Activated CD8-positive, alpha-beta memory T cell treated with anti-CD3 and anti-CD28 coated beads, Interleukin-2, amount 10 ng/mL, durations not matched to agents 7 days and 5 days (primary cell): ENCODE measurements around the gene PTPRN2. TPM values are rescaled to one million over a fixed set of nuclear protein-coding genes. Genes with fewer than 3 reads are reported as not detected.
"Not testable (repeated sequence)": the region's sequence is repeated elsewhere in the genome, so short reads cannot be mapped to it uniquely, and the experiment has no call there.

Experiments
- ATAC-seq: fragments of 150-1000 bp; cut with Tn5 transposase; one replicate; pipeline ENCODE4 v1.10.0; 2021; ENCODE audit warnings: moderate library complexity
- CTCF ChIA-PET: fragments of 350-600 bp; sonication (Branson Sonifier 250); formaldehyde crosslinking; loops from one replicate; lab custom pipeline; 2021; ENCODE audit warnings: antibody characterized with exemption; lab: Charles Lee
- DNase-seq: peaks from one replicate; pipeline ENCODE4 v3.0.0-alpha.2; 2020
- H3K27ac Mint-ChIP-seq: one replicate; pipeline ENCODE4 v1.8.0; 2021; ENCODE audit warnings: mild to moderate bottlenecking, mixed read lengths
- H3K27me3 Mint-ChIP-seq: one replicate; pipeline ENCODE4 v1.8.0; 2021; ENCODE audit warnings: mixed read lengths
- H3K36me3 Mint-ChIP-seq: one replicate; pipeline ENCODE4 v1.8.0; 2021; ENCODE audit warnings: mild to moderate bottlenecking, mixed read lengths
- H3K4me1 Mint-ChIP-seq: one replicate; pipeline ENCODE4 v1.8.0; 2021; ENCODE audit warnings: mixed read lengths
- H3K4me3 Mint-ChIP-seq: one replicate; pipeline ENCODE4 v1.8.0; 2021; ENCODE audit warnings: mild to moderate bottlenecking, moderate library complexity, mixed read lengths
- H3K9me3 Mint-ChIP-seq: one replicate; pipeline ENCODE4 v1.8.0; 2022; ENCODE audit warnings: low read depth, mixed read lengths
- total RNA-seq, 2 experiments: library from RNA; stranded (reverse); gene quantifications; one replicate each; pipeline ENCODE4 v1.2.3, GENCODE V29; 2021

The PTPRN2 gene
- total RNA-seq, 2 experiments from 2014 or later = 3.2 to 5.7 TPM

DNA sequence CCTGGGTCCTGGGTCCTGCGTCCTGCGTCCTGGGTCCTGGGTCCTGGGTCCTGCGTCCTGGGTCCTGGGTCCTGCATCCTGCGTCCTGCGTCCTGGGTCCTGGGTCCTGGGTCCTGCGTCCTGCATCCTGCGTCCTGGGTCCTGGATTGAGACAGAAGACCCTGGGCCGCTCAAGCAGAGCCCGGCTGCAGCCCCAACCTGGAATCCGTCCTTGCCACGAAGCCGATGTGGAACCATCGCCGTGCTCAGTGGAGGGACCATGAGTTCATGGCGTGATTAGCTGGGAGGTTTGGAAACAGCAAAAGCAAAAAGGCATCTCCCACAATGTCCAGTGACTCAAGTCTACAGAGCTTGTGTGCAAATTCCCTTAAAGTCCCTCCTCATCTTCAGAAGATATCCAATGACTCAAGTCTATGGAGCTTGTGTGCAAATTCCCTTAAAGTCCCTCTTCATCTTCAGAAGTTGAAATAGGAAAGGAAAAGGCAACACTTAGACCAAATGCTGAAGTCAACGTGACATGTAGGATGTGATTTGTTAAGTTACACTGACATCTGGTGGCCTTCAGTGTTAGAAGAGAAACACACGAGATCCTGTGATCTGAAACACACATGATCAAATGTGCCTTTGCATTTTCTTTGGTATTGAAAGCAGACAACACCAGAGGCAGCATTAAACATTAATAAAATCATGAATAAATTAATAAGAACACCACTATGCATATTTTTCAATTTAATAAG is 179.9 kb downstream of the PTPRN2 start:
- no peak for DNase-seq
- Mint-ChIP-seq H3K4me3 (no peak overlapping the region), H3K36me3 (no peaks in the 10 kb centered on the region), H3K4me1 (no peaks in the 10 kb centered on the region), H3K9me3 (no peaks in the 10 kb centered on the region), H3K27me3 (no peaks in the 10 kb centered on the region), H3K27ac (no peak overlapping the region)
- ATAC-seq = no peak
- CTCF ChIA-PET = interaction anchor here (1.4 kb wide), 1 partner anchor 53 kb away, joined by 4 read pairs; no protein-coding TSS in a partner anchor

DNA sequence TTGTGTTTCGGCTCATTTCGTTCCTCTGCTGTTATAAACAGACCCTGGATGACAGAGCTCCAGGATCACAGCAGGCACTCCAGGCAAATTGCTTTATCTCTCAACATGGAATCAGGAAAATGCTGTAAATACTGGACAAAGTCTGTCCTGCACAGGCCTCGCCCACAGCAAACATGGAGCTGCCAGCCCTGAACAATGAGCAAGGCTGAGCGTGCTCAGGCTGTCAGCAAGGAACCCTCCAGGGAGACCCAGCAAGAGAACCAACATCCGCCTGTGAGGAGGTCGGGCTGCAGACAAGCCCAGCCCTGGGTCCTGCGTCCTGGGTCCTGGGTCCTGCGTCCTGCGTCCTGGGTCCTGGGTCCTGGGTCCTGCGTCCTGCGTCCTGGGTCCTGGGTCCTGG is 180.8 kb downstream of the PTPRN2 start:
- no peak overlapping the region for H3K27ac Mint-ChIP-seq
- no peaks in the 10 kb centered on the region for H3K4me1 Mint-ChIP-seq
- no peaks in the 10 kb centered on the region for H3K9me3 Mint-ChIP-seq
- ATAC-seq (no peak), DNase-seq (no peak)
- H3K27me3 Mint-ChIP-seq = no peaks in the 10 kb centered on the region
- no peak overlapping the region for H3K4me3 Mint-ChIP-seq
- CTCF ChIA-PET = no interaction called here
- no peaks in the 10 kb centered on the region for H3K36me3 Mint-ChIP-seq

DNA sequence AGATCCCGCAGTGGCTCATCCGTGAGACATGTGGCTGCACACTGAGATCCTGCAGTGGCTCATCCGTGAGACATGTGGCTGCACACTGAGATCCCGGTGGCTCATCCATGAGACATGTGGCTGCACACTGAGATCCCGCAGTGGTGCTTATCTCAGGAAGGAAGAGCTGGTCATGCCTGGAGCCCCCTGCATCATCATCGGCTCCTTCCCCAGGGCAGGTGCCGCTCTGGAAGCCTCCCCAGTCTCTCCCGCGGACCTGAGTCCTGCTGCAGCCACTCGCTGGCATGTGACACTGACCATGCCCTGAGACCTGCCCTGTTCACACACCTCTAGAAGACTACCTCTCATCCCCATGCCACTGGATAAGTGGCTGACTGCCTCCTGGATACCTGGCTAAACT is 181.3 kb downstream of the PTPRN2 start:
- ATAC-seq (no peak), DNase-seq (no peak)
- Mint-ChIP-seq H3K4me3 (no peak overlapping the region), H3K9me3 (no peaks in the 10 kb centered on the region), H3K27me3 (no peaks in the 10 kb centered on the region), H3K4me1 (no peaks in the 10 kb centered on the region), H3K27ac (no peak overlapping the region), H3K36me3 (no peaks in the 10 kb centered on the region)
- CTCF ChIA-PET = no interaction called here

DNA sequence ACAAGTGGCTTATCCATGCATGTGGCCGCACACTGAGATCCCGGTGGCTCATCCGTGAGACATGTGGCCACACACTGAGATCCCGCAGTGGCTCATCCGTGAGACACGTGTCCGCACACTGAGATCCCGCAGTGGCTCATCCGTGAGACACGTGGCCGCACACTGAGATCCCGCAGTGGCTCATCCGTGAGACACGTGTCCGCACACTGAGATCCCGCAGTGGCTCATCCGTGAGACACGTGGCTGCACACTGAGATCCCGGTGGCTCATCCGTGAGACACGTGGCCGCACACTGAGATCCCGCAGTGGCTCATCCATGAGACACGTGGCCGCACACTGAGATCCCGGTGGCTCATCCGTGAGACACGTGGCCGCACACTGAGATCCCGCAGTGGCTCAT is 181.9 kb downstream of the PTPRN2 start:
- CTCF ChIA-PET, H3K27me3 Mint-ChIP-seq, H3K27ac Mint-ChIP-seq, ATAC-seq, DNase-seq, H3K4me3 Mint-ChIP-seq, H3K36me3 Mint-ChIP-seq, H3K4me1 Mint-ChIP-seq, H3K9me3 Mint-ChIP-seq: not testable (repeated sequence)

DNA sequence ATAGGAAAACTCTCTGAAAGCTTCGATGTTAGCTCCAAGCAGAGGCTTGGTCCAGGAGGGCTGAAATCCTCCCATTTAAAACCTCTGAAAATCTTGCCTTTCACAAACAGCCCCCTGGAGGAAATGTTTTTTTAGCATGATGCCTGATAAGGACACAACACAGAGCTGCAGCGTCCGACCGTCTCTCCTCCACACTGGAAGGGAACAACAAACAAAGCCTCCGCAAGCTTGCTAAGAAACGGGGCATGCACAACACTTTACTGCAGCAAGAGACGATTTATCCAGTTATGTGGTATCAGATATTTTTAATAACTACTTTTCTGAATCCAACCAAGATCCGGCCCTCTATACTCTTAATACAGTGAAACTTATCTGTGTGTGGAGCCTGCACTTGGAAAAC is 182.3 kb downstream of the PTPRN2 start:
- no peaks in the 10 kb centered on the region for H3K4me1 Mint-ChIP-seq
- no peaks in the 10 kb centered on the region for H3K36me3 Mint-ChIP-seq

DNA sequence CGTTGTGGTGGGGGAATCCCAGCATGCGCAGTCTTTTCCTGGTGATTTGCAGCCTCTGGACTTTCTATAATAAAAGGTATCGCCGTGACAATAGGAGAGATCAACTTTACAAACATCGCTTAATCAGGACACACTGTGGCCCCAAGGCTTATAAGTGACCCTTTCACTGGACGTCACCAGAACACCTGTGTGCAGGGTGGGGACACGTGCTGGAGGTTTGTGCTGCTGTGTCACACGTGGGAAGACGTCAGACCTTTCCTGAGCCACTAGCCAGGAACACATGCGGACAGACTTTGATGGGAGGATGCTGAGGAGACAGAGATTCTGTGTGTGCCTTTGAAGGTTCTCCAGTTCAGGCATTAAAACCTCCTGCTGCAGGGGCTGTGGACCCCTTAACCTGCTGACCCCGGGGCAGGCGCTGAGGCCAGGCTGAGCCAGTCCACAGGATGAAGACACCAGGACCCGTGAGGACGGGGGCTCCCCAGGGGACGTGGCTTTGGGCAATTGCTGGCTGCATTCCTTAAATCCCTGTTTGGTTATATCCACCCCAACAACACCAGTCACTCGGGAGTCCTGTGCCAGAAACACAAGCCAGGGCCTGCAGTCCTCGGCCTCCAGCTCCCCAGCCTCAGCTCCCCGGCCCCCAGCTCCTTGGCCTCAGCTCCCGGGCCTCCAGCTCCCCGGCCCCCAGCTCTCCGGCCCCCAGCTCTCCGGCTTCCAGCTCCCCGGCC is 183.4 kb downstream of the PTPRN2 start:
- ATAC-seq (no peak), DNase-seq (no peak)
- H3K4me1 Mint-ChIP-seq = no peaks in the 10 kb centered on the region
- no peaks in the 10 kb centered on the region for H3K9me3 Mint-ChIP-seq
- CTCF ChIA-PET = no interaction called here
- no peaks in the 10 kb centered on the region for H3K36me3 Mint-ChIP-seq
- no peaks in the 10 kb centered on the region for H3K27me3 Mint-ChIP-seq
- H3K4me3 Mint-ChIP-seq = no peak overlapping the region
- H3K27ac Mint-ChIP-seq = no peak overlapping the region

More for the DNA sequence above, 182.3 kb downstream of the PTPRN2 start:
- Mint-ChIP-seq H3K4me3 (no peak overlapping the region), H3K9me3 (no peaks in the 10 kb centered on the region), H3K27me3 (no peaks in the 10 kb centered on the region), H3K27ac (no peak overlapping the region)
- CTCF ChIA-PET = no interaction called here
- no peak for ATAC-seq
- no peak for DNase-seq

DNA sequence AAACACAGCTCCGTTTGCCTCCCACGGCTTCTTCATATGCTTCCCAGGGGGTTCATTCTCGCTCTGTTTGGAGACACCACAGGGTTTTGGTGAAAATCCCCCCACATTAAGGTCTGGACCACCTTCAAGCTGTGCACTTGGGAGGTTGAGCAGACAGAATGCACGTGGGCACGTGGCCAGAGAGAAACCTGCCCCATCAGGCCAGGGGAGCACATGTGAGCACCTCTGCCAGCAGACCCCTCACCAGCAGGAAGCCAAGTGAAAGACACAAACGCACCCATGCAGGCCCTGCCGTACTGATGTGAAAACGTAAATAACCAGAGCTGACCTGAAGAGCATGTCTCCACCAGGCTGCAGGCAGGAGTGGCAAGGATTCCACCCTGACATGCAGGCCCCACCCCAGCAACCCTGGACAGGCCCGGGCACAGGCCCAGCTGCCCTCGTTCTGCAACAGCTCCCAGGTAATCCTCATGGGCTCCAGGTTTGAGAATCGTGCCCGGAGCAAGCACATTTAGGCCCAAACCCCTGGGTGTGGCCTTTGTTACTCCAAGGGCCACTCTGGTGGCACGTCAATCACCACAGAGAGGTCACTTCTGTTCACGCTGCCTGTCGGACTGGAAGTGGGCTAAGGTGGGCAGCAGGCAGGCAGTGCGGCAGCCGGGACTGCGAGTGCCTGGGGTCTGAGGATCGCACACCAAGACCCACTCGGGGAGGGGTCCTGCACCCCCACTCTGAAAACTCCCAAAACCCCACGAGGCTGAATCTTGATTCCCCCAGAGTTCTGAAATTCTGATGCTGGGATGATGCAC is 184.4 kb downstream of the PTPRN2 start:
- peaks cover 6% of the 10 kb centered on the region for H3K9me3 Mint-ChIP-seq
- CTCF ChIA-PET = no interaction called here
- H3K4me3 Mint-ChIP-seq = no peak overlapping the region
- no peak overlapping the region for H3K27ac Mint-ChIP-seq
- H3K36me3 Mint-ChIP-seq = no peaks in the 10 kb centered on the region
- no peaks in the 10 kb centered on the region for H3K27me3 Mint-ChIP-seq
- ATAC-seq = no peak
- DNase-seq = no peak
- no peaks in the 10 kb centered on the region for H3K4me1 Mint-ChIP-seq

DNA sequence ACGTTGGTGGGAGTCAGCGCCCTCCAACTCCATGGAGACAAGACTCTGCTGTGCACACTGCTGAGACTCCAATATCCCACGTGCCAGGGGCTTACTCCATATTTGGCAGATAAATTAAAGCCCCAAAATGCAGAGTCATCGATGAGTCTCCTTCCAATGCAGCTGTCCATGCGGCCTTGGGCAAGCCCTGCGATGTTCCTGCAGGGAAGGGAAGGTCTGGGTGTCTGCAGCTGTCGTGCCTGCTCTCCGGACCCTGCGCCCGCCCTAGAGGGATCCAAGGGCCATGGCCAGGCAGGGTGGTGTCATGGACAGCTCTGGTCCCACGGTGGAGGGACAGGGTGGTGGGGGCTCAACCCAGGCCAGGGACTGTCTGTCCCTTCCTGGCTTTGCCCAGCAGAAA is 185.2 kb downstream of the PTPRN2 start:
- no peak overlapping the region for H3K4me3 Mint-ChIP-seq
- H3K27me3 Mint-ChIP-seq = no peaks in the 10 kb centered on the region
- CTCF ChIA-PET = interaction anchor here (1.5 kb wide), 1 partner anchor 575 kb away, joined by 3 read pairs; no protein-coding TSS in a partner anchor
- H3K36me3 Mint-ChIP-seq = no peaks in the 10 kb centered on the region
- no peak for DNase-seq
- no peak for ATAC-seq
- H3K27ac Mint-ChIP-seq = no peak overlapping the region
- peaks cover 6% of the 10 kb centered on the region for H3K9me3 Mint-ChIP-seq
- H3K4me1 Mint-ChIP-seq = no peaks in the 10 kb centered on the region

DNA sequence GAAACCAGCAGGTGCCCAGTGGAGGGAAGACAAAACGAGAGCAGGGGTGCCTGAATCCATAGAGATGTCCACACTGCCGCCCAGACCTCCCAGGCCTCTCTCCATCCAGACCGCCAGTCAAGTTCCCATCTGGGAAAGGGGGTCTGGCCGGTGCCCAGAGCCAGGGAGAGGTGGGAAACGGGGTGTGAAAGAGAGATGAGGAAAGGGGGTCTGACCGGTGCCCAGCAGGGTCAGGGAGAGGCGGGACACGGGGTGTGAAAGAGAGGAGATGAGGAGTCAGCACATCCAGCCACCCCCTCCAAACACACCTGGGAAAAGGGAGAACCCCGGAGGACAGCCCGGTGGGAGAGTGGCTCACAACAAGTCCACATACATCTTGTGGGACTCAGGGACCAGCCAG is 185.8 kb downstream of the PTPRN2 start:
- DNase-seq (no peak), ATAC-seq (no peak)
- Mint-ChIP-seq H3K27ac (no peak overlapping the region), H3K36me3 (no peaks in the 10 kb centered on the region), H3K4me3 (no peak overlapping the region), H3K4me1 (no peaks in the 10 kb centered on the region), H3K9me3 (peaks cover 6% of the 10 kb centered on the region), H3K27me3 (no peaks in the 10 kb centered on the region)
- CTCF ChIA-PET = interaction anchor here (1.5 kb wide), 1 partner anchor 575 kb away, joined by 3 read pairs; no protein-coding TSS in a partner anchor

DNA sequence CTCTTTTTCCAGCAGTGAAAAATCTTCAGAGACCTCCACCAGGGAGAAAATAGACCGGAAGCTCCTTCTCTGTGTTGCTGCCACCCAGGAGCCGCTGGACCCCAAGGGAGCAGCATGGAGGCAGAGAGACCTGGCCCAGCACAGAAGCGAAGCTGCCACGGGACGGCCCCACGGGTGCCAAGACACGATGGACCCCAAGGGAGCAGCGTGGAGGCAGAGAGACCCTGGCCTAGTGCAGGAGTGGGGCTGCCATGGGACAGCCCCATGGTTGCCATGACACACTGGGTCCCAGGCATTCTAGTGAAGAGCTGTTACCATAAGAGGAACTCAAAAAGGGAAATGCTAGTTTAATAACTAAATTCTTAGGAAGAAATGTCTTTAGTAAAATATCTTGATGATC is 186.3 kb downstream of the PTPRN2 start:
- no peaks in the 10 kb centered on the region for H3K27me3 Mint-ChIP-seq
- H3K4me3 Mint-ChIP-seq = no peak overlapping the region
- H3K27ac Mint-ChIP-seq = no peak overlapping the region
- H3K4me1 Mint-ChIP-seq = no peaks in the 10 kb centered on the region
- no peak for ATAC-seq
- CTCF ChIA-PET = interaction anchor here (1.5 kb wide), 1 partner anchor 576 kb away, joined by 3 read pairs; no protein-coding TSS in a partner anchor
- H3K36me3 Mint-ChIP-seq = no peaks in the 10 kb centered on the region
- no peak for DNase-seq
- H3K9me3 Mint-ChIP-seq = peaks cover 8% of the 10 kb centered on the region

DNA sequence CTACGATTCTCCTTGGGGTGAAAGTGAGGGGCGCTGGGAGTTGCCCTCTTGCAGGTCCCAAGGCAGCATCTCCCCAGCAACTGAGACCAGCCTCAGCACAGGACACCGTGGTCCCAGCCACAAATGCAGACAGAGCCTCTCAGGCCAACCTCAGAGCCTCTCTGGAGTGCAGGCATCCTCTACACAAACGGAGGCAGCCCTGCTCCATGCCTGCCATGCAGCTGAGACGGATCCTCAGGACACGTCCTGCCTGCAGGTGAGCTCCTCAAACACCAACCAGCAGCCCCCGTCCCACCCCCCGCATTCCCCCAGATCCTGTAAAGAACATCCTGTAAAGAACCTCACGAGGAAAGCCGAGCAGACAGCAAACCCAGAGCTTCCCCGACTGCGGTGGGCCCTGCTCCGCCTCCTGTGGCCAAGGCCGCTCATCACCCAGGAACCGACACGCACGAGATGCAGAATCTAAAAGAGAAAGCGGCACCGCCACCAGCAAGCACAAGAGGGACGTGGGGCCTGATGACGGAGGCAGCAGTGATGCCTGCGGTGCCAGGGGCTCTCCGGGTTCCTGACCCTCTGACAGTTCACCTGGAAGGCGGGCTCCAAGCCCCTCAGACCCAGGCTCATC is 186.9 kb downstream of the PTPRN2 start:
- CTCF ChIA-PET = no interaction called here
- Mint-ChIP-seq H3K4me1 (no peaks in the 10 kb centered on the region), H3K27me3 (no peaks in the 10 kb centered on the region), H3K4me3 (no peak overlapping the region), H3K9me3 (peaks cover 8% of the 10 kb centered on the region), H3K36me3 (no peaks in the 10 kb centered on the region), H3K27ac (no peak overlapping the region)
- no peak for DNase-seq
- no peak for ATAC-seq

DNA sequence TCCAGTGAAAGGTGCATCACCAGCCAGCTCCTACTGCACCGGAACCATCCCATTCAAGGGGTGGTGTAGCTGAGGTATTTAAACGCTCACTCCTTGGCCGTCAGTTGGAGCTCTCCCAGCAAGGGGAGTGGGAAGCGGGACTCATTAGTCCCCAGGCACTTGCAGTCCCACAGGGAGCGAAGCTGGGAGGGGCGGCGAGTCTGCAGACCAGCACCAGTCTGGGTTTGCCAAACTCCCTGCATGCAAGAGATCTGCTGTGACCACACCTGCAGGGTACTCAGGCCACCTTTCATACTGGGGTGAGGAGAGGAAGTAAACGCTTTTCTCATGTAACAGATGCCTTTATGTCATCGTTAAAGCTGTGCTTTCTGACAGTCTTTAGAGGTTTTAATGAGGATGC is 187.9 kb downstream of the PTPRN2 start:
- Mint-ChIP-seq H3K4me3 (no peak overlapping the region), H3K27ac (no peak overlapping the region), H3K4me1 (no peaks in the 10 kb centered on the region), H3K27me3 (no peaks in the 10 kb centered on the region), H3K36me3 (no peaks in the 10 kb centered on the region), H3K9me3 (peaks cover 8% of the 10 kb centered on the region)
- DNase-seq = no peak
- CTCF ChIA-PET = no interaction called here
- no peak for ATAC-seq

DNA sequence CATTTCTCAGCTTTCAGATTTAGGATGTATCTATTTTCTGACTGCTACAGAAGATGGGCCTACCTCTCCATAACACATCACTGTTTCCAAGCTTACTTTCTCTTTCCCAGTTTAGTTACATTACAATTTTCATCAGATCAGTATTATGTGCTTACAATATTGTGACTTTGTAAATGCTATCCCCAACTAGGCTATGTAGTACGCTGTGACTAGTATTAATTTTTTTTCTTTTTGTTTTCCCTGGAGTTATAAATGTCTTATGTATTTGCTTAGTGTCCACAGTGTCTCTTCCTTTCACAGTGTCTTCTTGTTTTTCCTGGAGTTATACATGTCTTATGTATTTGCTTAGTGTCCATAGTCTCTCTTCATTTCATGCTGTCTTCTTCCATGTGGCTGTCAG is 188.9 kb downstream of the PTPRN2 start:
- H3K27me3 Mint-ChIP-seq = no peaks in the 10 kb centered on the region
- no peaks in the 10 kb centered on the region for H3K36me3 Mint-ChIP-seq
- no peak overlapping the region for H3K27ac Mint-ChIP-seq
- H3K9me3 Mint-ChIP-seq = peaks cover 8% of the 10 kb centered on the region
- H3K4me3 Mint-ChIP-seq = no peak overlapping the region
- no peak for ATAC-seq
- H3K4me1 Mint-ChIP-seq = no peaks in the 10 kb centered on the region
- CTCF ChIA-PET = no interaction called here
- no peak for DNase-seq
